Right cardiac atrium (tissue), 5 donors: ENCODE data around the gene SCOC. TPM values are rescaled to one million over a fixed set of nuclear protein-coding genes. Genes with fewer than 3 reads are reported as not detected.

Experiments used
- ATAC-seq, 2 donors: fragments of 200-7000 bp; cut with Tn5 transposase; one replicate each; pipeline versions ENCODE4 v1.8.0 to v1.9.1; 2020; ENCODE audit warnings: moderate library complexity in 2 of 2, mild to moderate bottlenecking in 1 of 2
- DNase-seq, 3 donors: peaks; one replicate each; pipeline ENCODE4 v3.0.0-alpha.2; 2020
- H3K27ac ChIP-seq: one replicate; pipeline ENCODE4 v1.5.1; 2013; ENCODE audit warnings: mild to moderate bottlenecking, low read length, control low read depth, moderate library complexity
- H3K27me3 ChIP-seq: one replicate; pipeline ENCODE4 v1.6.1; 2013; ENCODE audit not compliant: control insufficient read depth, insufficient read depth
- H3K4me1 ChIP-seq: one replicate; pipeline ENCODE4 v1.6.1; 2013; ENCODE audit warnings: low read length; ENCODE audit not compliant: control insufficient read depth, insufficient read depth
- H3K4me3 ChIP-seq: one replicate; pipeline ENCODE4 v1.5.1; 2013; ENCODE audit warnings: low read length, control low read depth
- H3K9me3 ChIP-seq: one replicate; pipeline ENCODE4 v1.6.1; 2013; ENCODE audit warnings: low read length; ENCODE audit not compliant: control insufficient read depth
- WGBS: extraction: QIAGEN DNeasy Blood & Tissue Kit; methylation state at CpG from one replicate; pipeline ENCODE4 v1.1.7; 2013; 5-methylcytosine and 5-hydroxymethylcytosine counted together
- intact Hi-C, 4 donors: fragments of 100-400 bp; cut with DNase I; formaldehyde crosslinking; loops; one replicate each; pipeline versions ENCODE4 v1.11.0 to v1.14.0; 2022 to 2023
- polyA plus RNA-seq: library from polyadenylated mRNA; stranded (reverse); fragments of 200-250 nt; gene quantifications from one replicate; pipeline ENCODE4 v1.2.3, GENCODE V29; 2013
- total RNA-seq, 4 donors: library from RNA; stranded (reverse); fragmentation: NEBNext Ultra II Directional; extraction: Animal tissue kit (Norgen Biotek cat#: 25700); gene quantifications; one replicate each; pipeline ENCODE4 v1.2.1, GENCODE V29; 2021
- donor health status: healthy with polysubstance abuse.
- donor health status: DM: no; HTN: yes; CAD: no.
- donor health status: DM: no; HTN: no; CAD: no.
- donor health status: DM: no; HTN: yes; CAD: no; lungs with severe emphysema.
- donor health status: DM: yes; HTN: yes; CAD: no.

The SCOC gene
- total and polyA plus RNA-seq, 5 donors, result 82.3 to 108 (median 90.1) TPM

DNA sequence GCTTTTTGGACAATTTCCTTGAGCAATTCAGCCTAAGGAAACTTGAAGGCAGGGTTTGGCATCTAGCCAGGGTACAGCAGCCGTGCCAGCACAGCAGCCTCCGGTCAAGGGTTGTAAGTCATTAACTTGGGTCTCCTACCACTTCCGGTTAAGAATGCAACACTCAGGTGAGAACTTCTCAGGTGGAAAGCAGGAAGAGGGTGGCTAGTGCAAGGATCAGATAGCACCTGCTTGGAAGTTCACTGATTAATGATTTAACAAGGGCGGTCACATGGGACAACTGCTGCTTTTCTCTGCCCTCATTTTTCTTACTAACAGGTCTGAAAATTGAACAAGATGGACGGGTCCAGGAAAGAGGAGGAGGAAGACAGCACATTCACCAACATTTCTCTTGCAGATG lies 30.1 kb upstream of the SCOC start:
- Histone ChIP-seq H3K9me3 (no peaks in the 10 kb centered on the region), H3K27ac (no peak overlapping the region), H3K4me1 (peaks cover 2% of the 10 kb centered on the region), H3K4me3 (no peak overlapping the region), H3K27me3 (no peaks in the 10 kb centered on the region)
- intact Hi-C loops, result loop anchor here in 1 of 4 donors (10.0 kb wide), 1 partner anchor 501 kb away; no protein-coding TSS in a partner anchor
- peak in 2 of 3 donors; percentile 31 to 58 for DNase-seq
- peak; percentile 19 to 40 for ATAC-seq
- WGBS, result 25% methylated on average over 5 of the region's 5 CpGs

DNA sequence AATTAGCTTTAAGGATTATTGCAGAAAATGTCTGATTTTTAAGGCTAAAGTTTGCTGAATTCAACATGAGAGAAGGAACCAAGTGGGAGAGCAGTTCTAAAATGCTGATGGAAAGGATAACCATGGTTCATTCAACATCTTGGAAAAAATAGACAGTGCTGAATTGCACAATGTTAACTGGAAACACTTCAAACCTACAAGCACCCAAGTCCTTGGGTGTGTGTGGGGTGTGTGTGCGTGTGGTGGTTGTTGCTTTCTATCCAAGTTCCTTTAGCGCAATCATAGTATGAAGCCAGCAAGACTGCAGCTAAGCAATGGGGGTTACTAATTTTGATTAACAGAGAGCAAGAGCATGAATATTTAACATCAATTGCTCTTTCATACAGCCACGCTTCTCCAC lies 29.3 kb upstream of the SCOC start:
- no peaks in the 10 kb centered on the region for H3K9me3 ChIP-seq
- no peak overlapping the region for H3K27ac ChIP-seq
- no peak overlapping the region for H3K4me3 ChIP-seq
- 83% methylated on average over 3 of the region's 3 CpGs for WGBS
- H3K27me3 ChIP-seq, result no peaks in the 10 kb centered on the region
- intact Hi-C loops, result loop anchor here in 1 of 4 donors (10.0 kb wide), 1 partner anchor 501 kb away; no protein-coding TSS in a partner anchor
- DNase-seq (no peak), ATAC-seq (no peak)
- peaks cover 2% of the 10 kb centered on the region for H3K4me1 ChIP-seq

DNA sequence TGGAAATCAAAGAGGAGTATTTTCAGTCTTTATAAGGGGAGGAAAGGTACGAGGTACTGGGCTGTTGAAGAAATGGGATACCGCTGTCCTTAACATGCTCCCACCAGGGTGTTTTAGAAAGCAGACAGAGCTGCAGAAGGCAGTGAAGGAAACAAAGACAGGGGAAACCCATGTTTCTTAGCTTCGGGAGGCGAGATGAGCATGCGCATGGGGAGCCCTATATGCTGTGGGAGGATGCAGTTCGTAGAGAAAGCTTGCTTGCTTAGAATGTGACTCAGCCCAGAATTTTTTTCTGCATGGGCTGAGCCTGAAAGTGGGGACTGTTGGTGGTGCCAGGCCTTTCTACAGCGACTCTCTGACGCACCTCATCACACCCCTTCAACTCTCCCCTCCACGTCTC lies 28.8 kb upstream of the SCOC start:
- intact Hi-C loops, result loop anchor here in 1 of 4 donors (10.0 kb wide), 1 partner anchor 500 kb away; no protein-coding TSS in a partner anchor
- Histone ChIP-seq H3K9me3 (no peaks in the 10 kb centered on the region), H3K27me3 (no peaks in the 10 kb centered on the region), H3K4me1 (peaks cover 2% of the 10 kb centered on the region), H3K4me3 (no peak overlapping the region), H3K27ac (no peak overlapping the region)
- ATAC-seq (no peak), DNase-seq (no peak)
- 84% methylated on average over 9 of the region's 9 CpGs for WGBS

DNA sequence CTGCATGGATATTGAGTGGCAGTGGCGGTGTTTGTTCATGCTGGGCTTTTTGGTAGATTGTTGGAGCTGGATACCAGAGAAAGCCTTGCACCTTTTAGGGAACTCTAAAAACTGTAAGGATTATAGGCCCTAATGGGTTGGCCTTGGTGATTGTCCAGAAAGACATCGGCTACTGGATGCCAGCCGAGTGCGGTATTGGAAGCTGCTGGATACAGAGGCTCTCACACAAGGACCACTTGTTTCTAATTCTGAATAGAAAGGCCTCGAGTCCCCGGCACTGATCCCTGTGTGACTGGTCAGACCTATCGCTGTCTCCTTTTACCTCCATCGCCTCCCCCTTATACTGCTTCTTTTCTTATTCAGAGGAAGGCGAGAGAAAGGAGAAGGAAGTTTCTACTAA lies 27.3 kb upstream of the SCOC start:
- intact Hi-C loops, result loop anchor here in 1 of 4 donors (10.0 kb wide), 1 partner anchor 499 kb away; no protein-coding TSS in a partner anchor
- Histone ChIP-seq H3K27ac (no peak overlapping the region), H3K9me3 (no peaks in the 10 kb centered on the region), H3K4me1 (peaks cover 2% of the 10 kb centered on the region), H3K4me3 (no peak overlapping the region), H3K27me3 (no peaks in the 10 kb centered on the region)
- WGBS, result 89% methylated on average over 9 of the region's 9 CpGs
- no peak for DNase-seq
- ATAC-seq, result no peak

DNA sequence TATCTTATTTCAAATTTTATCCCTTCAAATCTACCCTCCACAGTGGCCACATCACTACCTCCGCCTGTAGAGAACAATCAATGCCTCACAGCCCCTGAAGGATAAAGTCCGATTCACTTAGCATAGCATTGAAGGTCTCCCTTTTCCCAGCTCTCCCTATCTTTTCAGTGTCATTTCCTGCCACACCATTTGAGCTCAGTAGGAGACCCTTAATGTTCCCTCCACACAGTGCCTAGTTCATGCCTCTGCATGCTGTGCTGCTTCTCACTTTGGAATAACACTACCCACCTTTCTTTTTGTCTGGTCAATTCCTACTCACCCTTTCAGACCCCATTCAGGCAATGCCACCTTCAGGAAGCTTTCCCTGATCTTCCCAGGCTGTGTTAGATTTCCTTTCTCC lies 23.6 kb upstream of the SCOC start:
- Histone ChIP-seq H3K27me3 (no peaks in the 10 kb centered on the region), H3K9me3 (no peaks in the 10 kb centered on the region), H3K27ac (no peak overlapping the region), H3K4me3 (no peak overlapping the region), H3K4me1 (no peaks in the 10 kb centered on the region)
- WGBS, result 78% methylated on average over 2 of the region's 2 CpGs
- intact Hi-C loops, result loop anchor here in 2 of 4 donors (10.0 kb wide), 3 partner anchors 265 to 505 kb away; no protein-coding TSS in a partner anchor
- ATAC-seq, result no peak
- DNase-seq, result no peak

DNA sequence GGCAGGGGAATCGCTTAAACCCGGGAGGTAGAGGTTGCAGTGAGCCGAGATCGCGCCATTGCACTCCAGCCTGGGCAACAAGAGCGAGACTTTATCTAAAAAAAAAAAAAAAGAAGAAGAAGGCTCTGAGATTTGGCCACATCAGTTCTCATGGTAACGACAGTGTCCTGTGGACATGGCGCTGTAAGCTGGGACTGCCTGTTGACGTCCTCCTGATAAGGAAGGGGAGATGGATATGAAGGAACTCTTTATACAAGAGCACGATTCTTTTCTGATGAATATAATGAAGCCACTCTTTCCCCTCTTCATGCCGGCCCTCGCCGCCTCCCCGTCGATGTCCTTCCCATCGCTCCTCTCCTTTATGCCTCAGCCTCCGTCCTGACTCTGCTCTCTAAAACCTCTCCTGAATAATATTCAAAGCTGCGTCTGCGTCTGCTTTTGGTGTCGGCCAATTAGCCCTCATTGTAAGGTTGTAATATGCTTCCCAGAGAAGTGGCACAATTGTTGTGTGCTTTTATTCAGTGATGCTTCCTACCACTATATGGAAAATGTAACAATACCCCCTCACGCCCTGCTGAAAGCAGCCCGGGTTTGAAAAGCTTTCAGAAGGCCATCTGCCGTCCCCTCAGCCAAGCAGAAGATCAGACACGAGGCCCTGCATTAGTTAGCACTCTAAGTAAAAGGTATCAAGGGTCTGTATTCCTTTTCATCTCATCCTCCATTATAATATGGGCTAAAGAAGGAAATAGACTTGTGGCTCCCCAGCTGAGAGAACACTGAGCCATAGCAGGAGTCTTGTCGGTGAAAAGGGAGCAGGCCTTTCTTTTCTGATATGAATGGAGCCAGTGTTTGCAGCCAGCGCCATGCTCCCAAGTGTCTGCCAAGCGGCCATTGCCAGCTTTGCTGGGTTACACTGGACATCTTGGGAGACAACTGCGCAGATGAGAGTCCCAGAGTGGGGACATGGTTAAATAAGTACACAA lies 22.1 kb upstream of the SCOC start:
- Histone ChIP-seq H3K27ac (no peak overlapping the region), H3K4me1 (no peaks in the 10 kb centered on the region), H3K9me3 (no peaks in the 10 kb centered on the region), H3K27me3 (no peaks in the 10 kb centered on the region), H3K4me3 (no peak overlapping the region)
- intact Hi-C loops, result loop anchor here in 2 of 4 donors (10.0 kb wide), 2 partner anchors 263 to 503 kb away; no protein-coding TSS in a partner anchor
- ATAC-seq, result no peak
- 77% methylated on average over 28 of the region's 28 CpGs for WGBS
- DNase-seq, result peak in 1 of 3 donors; percentile 19

DNA sequence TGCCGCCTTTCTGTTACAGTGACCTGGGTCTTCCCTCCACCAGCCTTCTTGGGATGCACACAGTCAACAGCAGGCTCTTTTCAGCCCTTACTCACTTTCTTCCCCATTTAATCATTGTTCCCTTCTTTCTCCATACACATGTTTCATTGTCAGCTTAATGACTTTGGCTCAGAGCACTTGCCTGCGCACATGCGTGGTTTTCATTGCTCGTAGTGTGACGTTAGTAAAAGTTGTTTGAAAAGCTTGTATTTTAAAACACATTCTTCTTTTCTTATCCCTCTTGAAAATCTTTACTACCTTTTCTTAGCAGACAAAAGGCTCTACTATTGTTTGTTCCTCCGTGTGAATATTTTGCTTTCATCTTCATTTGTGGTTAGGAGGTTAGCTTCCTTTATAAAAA lies 19.7 kb upstream of the SCOC start:
- DNase-seq (no peak), ATAC-seq (no peak)
- H3K9me3 ChIP-seq, result no peaks in the 10 kb centered on the region
- H3K27me3 ChIP-seq, result no peaks in the 10 kb centered on the region
- no peak overlapping the region for H3K4me3 ChIP-seq
- H3K27ac ChIP-seq, result no peak overlapping the region
- no peaks in the 10 kb centered on the region for H3K4me1 ChIP-seq
- intact Hi-C loops, result loop anchor here in 2 of 4 donors (10.0 kb wide), 2 partner anchors 261 to 501 kb away; no protein-coding TSS in a partner anchor
- WGBS, result 84% methylated on average over 6 of the region's 6 CpGs

DNA sequence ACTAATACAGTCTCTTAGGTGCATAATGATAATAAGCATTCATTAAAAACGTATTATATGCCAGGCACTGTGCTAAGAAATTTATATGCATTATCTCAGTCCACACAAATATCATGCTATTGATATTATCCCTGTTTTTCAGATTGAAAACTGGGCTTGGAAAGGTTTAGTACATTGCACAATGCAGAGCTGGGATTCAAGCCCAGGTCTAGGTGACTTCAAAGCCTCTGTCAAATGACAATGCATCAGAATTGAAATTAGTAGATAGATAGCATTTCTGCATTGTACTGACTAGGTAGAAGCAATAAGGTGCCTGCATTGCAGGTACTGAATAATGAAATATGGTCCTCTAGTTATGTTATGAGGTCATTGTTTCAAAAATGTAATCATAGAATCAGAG lies 18.2 kb upstream of the SCOC start:
- Histone ChIP-seq H3K27me3 (no peaks in the 10 kb centered on the region), H3K27ac (no peak overlapping the region), H3K9me3 (no peaks in the 10 kb centered on the region), H3K4me3 (no peak overlapping the region), H3K4me1 (no peaks in the 10 kb centered on the region)
- no peak for ATAC-seq
- 79% methylated on average over 1 of the region's 1 CpG for WGBS
- no peak for DNase-seq
- intact Hi-C loops, result loop anchor here in 2 of 4 donors (10.0 kb wide), 2 partner anchors 260 to 500 kb away; no protein-coding TSS in a partner anchor

DNA sequence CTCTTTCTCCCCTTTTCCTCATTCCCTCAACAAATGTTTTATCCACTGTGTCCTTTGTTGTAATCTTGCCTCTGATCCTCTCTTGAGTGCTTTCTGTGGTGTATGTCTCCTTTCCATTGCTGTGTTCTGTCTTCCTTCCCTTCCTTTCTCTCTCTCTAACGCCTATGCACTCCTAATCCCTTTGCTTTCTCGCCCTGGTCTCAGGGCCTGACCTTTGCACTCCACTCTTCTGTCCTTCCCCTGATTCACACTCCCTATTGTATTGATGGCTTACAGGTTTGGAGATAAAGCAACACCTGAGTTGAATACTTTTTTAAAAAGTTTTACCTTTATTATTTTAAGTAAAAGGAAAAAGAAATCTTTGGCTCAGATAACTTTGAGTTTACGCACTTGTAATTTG lies 15.6 kb upstream of the SCOC start:
- no peaks in the 10 kb centered on the region for H3K9me3 ChIP-seq
- H3K4me1 ChIP-seq, result peaks cover 1% of the 10 kb centered on the region
- ATAC-seq (no peak), DNase-seq (no peak)
- intact Hi-C loops, result loop anchor here in 2 of 4 donors (10.0 kb wide), 2 partner anchors 257 to 497 kb away; no protein-coding TSS in a partner anchor
- no peak overlapping the region for H3K4me3 ChIP-seq
- no peak overlapping the region for H3K27ac ChIP-seq
- H3K27me3 ChIP-seq, result no peaks in the 10 kb centered on the region
- WGBS, result 66% methylated on average over 3 of the region's 3 CpGs

DNA sequence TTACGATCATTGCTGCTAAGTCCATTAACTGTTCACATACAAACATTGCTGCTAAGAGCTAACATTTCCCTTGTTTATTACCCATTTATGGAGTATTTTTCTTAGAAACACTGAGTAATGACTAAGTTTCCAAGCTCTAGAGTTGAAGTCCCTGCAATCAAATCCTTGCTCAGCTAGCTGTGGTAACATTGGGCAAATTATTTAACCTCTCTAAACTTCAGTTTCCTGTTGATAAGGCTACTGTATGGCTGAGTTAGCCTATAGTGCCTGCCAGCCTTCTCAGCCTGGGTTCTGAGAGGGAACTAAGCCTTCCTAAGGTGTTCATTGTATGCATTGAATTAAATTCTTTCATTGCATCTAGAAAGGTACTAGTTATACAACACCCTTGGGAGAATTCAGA lies 15.2 kb upstream of the SCOC start:
- Histone ChIP-seq H3K27ac (no peak overlapping the region), H3K27me3 (no peaks in the 10 kb centered on the region), H3K9me3 (no peaks in the 10 kb centered on the region), H3K4me1 (peaks cover 3% of the 10 kb centered on the region), H3K4me3 (no peak overlapping the region)
- 3% methylated on average over 1 of the region's 1 CpG for WGBS
- intact Hi-C loops, result loop anchor here in 2 of 4 donors (10.0 kb wide), 2 partner anchors 257 to 497 kb away; no protein-coding TSS in a partner anchor
- ATAC-seq (no peak), DNase-seq (no peak)
